ENCODE results near the gene PARN. TPM values are rescaled to one million over a fixed set of nuclear protein-coding genes. Genes with fewer than 3 reads are reported as not detected.

Gene PARN
- total and polyA plus RNA-seq, 9 of the 15 experiments (the other 6 are each of a cell fraction or from before 2014, with no cell fraction given), result 9.6 to 51.3 (median 40.4) TPM

DNA sequence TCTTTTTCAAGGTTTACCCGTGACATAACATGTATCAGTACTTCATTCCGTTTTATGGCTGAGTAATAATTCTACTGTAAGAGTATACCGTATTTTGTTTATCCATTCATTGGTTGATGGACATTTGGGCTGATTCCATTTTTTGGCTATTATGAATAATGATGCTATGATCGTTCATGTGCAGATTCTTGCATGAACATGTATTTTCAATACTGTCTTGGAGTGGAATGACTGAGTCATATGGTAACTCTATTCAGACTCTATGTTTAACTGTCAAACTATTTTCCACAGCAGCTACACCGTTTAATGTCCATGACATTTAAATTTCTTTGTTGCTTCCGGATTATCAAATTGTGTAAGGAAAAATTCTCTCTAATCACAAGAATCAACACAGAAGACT lies 20.6 kb upstream of the PARN start (continued):
- TF ChIP-seq, protein P1, sequence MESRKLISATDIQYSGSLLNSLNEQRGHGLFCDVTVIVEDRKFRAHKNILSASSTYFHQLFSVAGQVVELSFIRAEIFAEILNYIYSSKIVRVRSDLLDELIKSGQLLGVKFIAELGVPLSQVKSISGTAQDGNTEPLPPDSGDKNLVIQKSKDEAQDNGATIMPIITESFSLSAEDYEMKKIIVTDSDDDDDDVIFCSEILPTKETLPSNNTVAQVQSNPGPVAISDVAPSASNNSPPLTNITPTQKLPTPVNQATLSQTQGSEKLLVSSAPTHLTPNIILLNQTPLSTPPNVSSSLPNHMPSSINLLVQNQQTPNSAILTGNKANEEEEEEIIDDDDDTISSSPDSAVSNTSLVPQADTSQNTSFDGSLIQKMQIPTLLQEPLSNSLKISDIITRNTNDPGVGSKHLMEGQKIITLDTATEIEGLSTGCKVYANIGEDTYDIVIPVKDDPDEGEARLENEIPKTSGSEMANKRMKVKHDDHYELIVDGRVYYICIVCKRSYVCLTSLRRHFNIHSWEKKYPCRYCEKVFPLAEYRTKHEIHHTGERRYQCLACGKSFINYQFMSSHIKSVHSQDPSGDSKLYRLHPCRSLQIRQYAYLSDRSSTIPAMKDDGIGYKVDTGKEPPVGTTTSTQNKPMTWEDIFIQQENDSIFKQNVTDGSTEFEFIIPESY (CRISPR knock-in tag; IDR thresholded peaks at IDR 0.05), result no peak
- TF ChIP-seq LEF1 (IDR thresholded peaks at IDR 0.05), result no peak
- no peak for TF ChIP-seq SMAD2 (IDR thresholded peaks at IDR 0.05; ENCODE audit: low read depth, low read length)
- no peak for TF ChIP-seq NFYB (IDR thresholded peaks at IDR 0.05; ENCODE audit: extremely low read depth, insufficient read length)
- TF ChIP-seq FOSL1 (tag; conservative IDR thresholded peaks at IDR 0.05), result no peak
- TF ChIP-seq BRF1 (IDR thresholded peaks at IDR 0.05; ENCODE audit: borderline replicate concordance, extremely low read depth, insufficient read length), result no peak
- TF ChIP-seq ZNF644 (tag; IDR thresholded peaks at IDR 0.05; ENCODE audit: low read depth), result no peak
- no peak for TF ChIP-seq STAG1 (CRISPR knock-in tag; IDR thresholded peaks at IDR 0.05; ENCODE audit: borderline replicate concordance)

- ATAC-seq, result no peak
- intact Hi-C loops (cut with micrococcal nuclease) (no loop called here), in situ Hi-C loops (cut with MboI) (loop anchor here (25.0 kb wide), 1 partner anchor 1862 kb away; no protein-coding TSS in a partner anchor)
- Histone ChIP-seq H3K9ac (ENCODE audit: insufficient read depth in 1 of 2, low read depth in 2 of 2, low read length in 2 of 2) (no peak overlapping the region), H3K4me1 (replicated peaks in 1 of 2; ENCODE audit: control insufficient read depth in 2 of 2, insufficient read depth in 2 of 2, low read length in 2 of 2) (no peaks in the 10 kb centered on the region), H3K79me2 (ENCODE audit: control insufficient read depth, insufficient read depth, low read length) (peaks cover 5% of the 10 kb centered on the region; the same call in 1 of the 3 replicates), H3K9me3 (replicated peaks; ENCODE audit: control insufficient read depth, insufficient read depth, low read depth, low read length) (no peaks in the 10 kb centered on the region), H3K9me1 (ENCODE audit: control insufficient read depth, insufficient read depth, low read length) (no peaks in the 10 kb centered on the region), H3K27ac (ENCODE audit: extremely low read depth, low read depth, low read length) (no peak overlapping the region), H3K4me2 (ENCODE audit: insufficient read depth, low read length) (no peak overlapping the region), H4K20me1 (replicated peaks; ENCODE audit: control insufficient read depth, insufficient read depth, low read length) (0 out of 2 replicates have a peak, but pooled peaks cover 3% of the 10 kb centered on the region), H3K36me3 (ENCODE audit: control insufficient read depth, insufficient read depth, low read length) (peaks cover 85% of the 10 kb centered on the region), H3K27me3 (ENCODE audit: control insufficient read depth in 2 of 2, insufficient read depth in 2 of 2, low read length in 2 of 2) (no peaks in the 10 kb centered on the region), H2AFZ (ENCODE audit: low read depth, low read length) (no peak overlapping the region), H3K4me3 (no peak overlapping the region)
- DNase-seq (ENCODE audit: extremely low read depth in 1 of 4, low spot score in 3 of 4), result no peak
- BruUV-seq (replicated peaks), result TSS peak; percentile 48
- WGBS (ENCODE audit: insufficient coverage, low coverage, missing lambda C conversion rate), result 95% methylated on average over 9 of the region's 10 CpGs
- no peak for FAIRE-seq
- ChIA-PET CTCF (ENCODE audit: low intra/inter-chr PET ratio) (no interaction called here), POLR2A (interaction anchor here (1.5 kb wide), 1 partner anchor 8 kb away, joined by 6 read pairs; no protein-coding TSS in a partner anchor)
- TF ChIP-seq RBM15 (IDR thresholded peaks at IDR 0.05; ENCODE audit: insufficient read depth, low read length), result no peak
- TF ChIP-seq WHSC1 (IDR thresholded peaks at IDR 0.05; ENCODE audit: low read length), result no peak
- no peak for TF ChIP-seq BCOR (IDR thresholded peaks at IDR 0.05)
- TF ChIP-seq ARID3B (CRISPR knock-in tag; IDR thresholded peaks at IDR 0.05; ENCODE audit: borderline replicate concordance), result no peak
- TF ChIP-seq MEIS2 (IDR thresholded peaks at IDR 0.05; ENCODE audit: partially characterized antibody), result no peak
- TF ChIP-seq, protein P2, sequence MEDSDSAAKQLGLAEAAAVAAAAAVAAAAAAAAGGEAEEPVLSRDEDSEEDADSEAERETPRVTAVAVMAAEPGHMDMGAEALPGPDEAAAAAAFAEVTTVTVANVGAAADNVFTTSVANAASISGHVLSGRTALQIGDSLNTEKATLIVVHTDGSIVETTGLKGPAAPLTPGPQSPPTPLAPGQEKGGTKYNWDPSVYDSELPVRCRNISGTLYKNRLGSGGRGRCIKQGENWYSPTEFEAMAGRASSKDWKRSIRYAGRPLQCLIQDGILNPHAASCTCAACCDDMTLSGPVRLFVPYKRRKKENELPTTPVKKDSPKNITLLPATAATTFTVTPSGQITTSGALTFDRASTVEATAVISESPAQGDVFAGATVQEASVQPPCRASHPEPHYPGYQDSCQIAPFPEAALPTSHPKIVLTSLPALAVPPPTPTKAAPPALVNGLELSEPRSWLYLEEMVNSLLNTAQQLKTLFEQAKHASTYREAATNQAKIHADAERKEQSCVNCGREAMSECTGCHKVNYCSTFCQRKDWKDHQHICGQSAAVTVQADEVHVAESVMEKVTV (CRISPR knock-in tag; IDR thresholded peaks at IDR 0.05), result no peak
Observed at GRCh38 chr16:14649816-14650215, 19.8 kb upstream of the PARN start.

Measured in K562 (cell line).